Liver (tissue), 3 donors: ENCODE results near the gene POU2F2.

ENCODE experiments used
- ATF3 ChIP-seq: IDR thresholded peaks from 2 replicates; pipeline ENCODE4 v1.6.1; 2016; ENCODE audit warnings: antibody characterized with exemption
- CTCF ChIP-seq: fragments of 150-350 bp; IDR thresholded peaks from 2 replicates; pipeline ENCODE4 v1.5.1; 2017; ENCODE audit warnings: improper control_type of control experiment, low read depth, low read length; ENCODE audit not compliant: missing input control
- FOXA1 ChIP-seq: IDR thresholded peaks from 2 replicates; pipeline ENCODE4 v1.6.1; 2016; ENCODE audit warnings: antibody characterized with exemption
- GABPA ChIP-seq, 2 donors: IDR thresholded peaks in 1 of 2; conservative IDR thresholded peaks in 1 of 2; 2 replicates each; pipeline ENCODE4 v1.6.1; 2016; ENCODE audit warnings: antibody characterized with exemption in 2 of 2, mild to moderate bottlenecking in 1 of 2, moderate library complexity in 1 of 2
- JUND ChIP-seq, 2 donors: IDR thresholded peaks; 2 replicates each; pipeline ENCODE4 v1.6.1; 2016; ENCODE audit warnings: antibody characterized with exemption in 2 of 2
- MAX ChIP-seq: IDR thresholded peaks from 2 replicates; pipeline ENCODE4 v1.6.1; 2016; ENCODE audit warnings: antibody characterized with exemption
- NR2F2 ChIP-seq: IDR thresholded peaks from 2 replicates; pipeline ENCODE4 v1.6.1; 2016; ENCODE audit warnings: antibody characterized with exemption
- RAD21 ChIP-seq, 2 donors: IDR thresholded peaks; 2 replicates each; pipeline ENCODE4 v1.6.1; 2016; ENCODE audit warnings: antibody characterized with exemption in 2 of 2, mild to moderate bottlenecking in 2 of 2
- RXRA ChIP-seq, 2 donors: IDR thresholded peaks; 2 replicates each; pipeline ENCODE4 v1.6.1; 2017 to 2018; ENCODE audit warnings: antibody characterized with exemption in 2 of 2, mild to moderate bottlenecking in 1 of 2
- SP1 ChIP-seq: IDR thresholded peaks from 2 replicates; pipeline ENCODE4 v1.6.1; 2018; ENCODE audit warnings: antibody characterized with exemption, mild to moderate bottlenecking
- TAF1 ChIP-seq: conservative IDR thresholded peaks from 2 replicates; pipeline ENCODE4 v1.6.1; 2016; ENCODE audit warnings: antibody characterized with exemption, mild to moderate bottlenecking
- YY1 ChIP-seq: IDR thresholded peaks from 2 replicates; pipeline ENCODE4 v1.6.1; 2016; ENCODE audit warnings: antibody characterized with exemption, mild to moderate bottlenecking
- TF ChIP-seq, protein P1 (sequence below): IDR thresholded peaks from 2 replicates; pipeline ENCODE4 v1.6.1; 2016; ENCODE audit warnings: antibody characterized with exemption, mild to moderate bottlenecking
- TF ChIP-seq, protein P2 (sequence below): IDR thresholded peaks from 2 replicates; pipeline ENCODE4 v1.6.1; 2016; ENCODE audit warnings: antibody characterized with exemption
- donor health status: healthy.
- donor health status: healthy.

DNA sequence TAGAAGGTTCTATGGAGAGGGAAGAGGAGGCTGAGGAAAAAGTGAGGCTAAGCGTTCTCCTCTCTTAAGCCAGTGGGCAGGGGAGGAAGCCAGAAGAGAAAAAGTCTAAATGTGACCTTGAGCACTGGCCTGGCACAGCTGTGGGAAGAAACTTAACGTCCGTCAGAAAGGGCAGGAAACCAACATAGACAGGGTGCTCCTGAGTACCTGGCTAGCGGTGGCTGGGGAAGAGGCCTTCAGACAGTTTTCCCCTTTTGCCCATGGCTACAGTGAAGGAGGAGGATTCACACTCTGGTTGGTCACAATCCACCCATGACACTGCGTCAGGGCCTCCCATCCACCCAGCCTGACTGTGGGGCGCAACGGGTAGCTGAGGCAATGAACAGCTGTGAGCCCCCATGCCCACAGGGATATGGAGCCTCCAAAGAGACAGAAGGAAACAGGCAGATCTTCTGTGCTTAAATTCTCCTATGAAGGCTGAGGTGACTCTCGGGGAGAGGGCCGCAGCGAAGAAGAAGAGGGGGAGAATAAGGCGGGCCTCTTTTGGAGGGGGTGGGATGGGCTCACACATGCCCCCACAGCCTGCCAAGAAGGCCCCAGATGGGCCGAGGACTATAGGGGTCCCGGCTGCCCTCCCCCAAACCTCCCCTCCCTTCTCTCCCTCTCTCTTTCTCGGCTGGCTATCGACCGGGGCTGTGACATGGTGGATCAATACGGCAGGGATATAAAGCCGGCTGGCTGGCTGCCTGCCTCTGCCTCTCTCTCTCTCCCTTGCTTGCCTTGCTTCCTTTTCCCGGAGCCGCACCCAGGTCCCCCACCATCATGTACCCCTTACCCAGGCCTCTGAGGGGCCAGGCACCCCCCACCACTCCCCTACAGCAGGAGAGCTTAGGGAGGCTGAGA lies 19.8 kb upstream of the POU2F2 start:
- TF ChIP-seq, protein P1, sequence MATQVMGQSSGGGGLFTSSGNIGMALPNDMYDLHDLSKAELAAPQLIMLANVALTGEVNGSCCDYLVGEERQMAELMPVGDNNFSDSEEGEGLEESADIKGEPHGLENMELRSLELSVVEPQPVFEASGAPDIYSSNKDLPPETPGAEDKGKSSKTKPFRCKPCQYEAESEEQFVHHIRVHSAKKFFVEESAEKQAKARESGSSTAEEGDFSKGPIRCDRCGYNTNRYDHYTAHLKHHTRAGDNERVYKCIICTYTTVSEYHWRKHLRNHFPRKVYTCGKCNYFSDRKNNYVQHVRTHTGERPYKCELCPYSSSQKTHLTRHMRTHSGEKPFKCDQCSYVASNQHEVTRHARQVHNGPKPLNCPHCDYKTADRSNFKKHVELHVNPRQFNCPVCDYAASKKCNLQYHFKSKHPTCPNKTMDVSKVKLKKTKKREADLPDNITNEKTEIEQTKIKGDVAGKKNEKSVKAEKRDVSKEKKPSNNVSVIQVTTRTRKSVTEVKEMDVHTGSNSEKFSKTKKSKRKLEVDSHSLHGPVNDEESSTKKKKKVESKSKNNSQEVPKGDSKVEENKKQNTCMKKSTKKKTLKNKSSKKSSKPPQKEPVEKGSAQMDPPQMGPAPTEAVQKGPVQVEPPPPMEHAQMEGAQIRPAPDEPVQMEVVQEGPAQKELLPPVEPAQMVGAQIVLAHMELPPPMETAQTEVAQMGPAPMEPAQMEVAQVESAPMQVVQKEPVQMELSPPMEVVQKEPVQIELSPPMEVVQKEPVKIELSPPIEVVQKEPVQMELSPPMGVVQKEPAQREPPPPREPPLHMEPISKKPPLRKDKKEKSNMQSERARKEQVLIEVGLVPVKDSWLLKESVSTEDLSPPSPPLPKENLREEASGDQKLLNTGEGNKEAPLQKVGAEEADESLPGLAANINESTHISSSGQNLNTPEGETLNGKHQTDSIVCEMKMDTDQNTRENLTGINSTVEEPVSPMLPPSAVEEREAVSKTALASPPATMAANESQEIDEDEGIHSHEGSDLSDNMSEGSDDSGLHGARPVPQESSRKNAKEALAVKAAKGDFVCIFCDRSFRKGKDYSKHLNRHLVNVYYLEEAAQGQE, result no peak
- no peak for TF ChIP-seq CTCF
- TF ChIP-seq RXRA (IDR thresholded peaks at IDR 0.05), result no peak
- TF ChIP-seq YY1, result no peak
- no peak for TF ChIP-seq SP1
- TF ChIP-seq MAX, result no peak
- TF ChIP-seq, protein P2, sequence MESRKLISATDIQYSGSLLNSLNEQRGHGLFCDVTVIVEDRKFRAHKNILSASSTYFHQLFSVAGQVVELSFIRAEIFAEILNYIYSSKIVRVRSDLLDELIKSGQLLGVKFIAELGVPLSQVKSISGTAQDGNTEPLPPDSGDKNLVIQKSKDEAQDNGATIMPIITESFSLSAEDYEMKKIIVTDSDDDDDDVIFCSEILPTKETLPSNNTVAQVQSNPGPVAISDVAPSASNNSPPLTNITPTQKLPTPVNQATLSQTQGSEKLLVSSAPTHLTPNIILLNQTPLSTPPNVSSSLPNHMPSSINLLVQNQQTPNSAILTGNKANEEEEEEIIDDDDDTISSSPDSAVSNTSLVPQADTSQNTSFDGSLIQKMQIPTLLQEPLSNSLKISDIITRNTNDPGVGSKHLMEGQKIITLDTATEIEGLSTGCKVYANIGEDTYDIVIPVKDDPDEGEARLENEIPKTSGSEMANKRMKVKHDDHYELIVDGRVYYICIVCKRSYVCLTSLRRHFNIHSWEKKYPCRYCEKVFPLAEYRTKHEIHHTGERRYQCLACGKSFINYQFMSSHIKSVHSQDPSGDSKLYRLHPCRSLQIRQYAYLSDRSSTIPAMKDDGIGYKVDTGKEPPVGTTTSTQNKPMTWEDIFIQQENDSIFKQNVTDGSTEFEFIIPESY, result no peak
- TF ChIP-seq RAD21 (IDR thresholded peaks at IDR 0.05), result no peak
- no peak for TF ChIP-seq JUND (IDR thresholded peaks at IDR 0.05)
- TF ChIP-seq ATF3, result no peak
- TF ChIP-seq FOXA1, result no peak
- TF ChIP-seq NR2F2, result no peak
- no peak for TF ChIP-seq TAF1
- no peak for TF ChIP-seq GABPA (IDR thresholded peaks at IDR 0.05 in 1 of 2, conservative IDR thresholded peaks at IDR 0.05 in 1 of 2)
